H9 (cell line): ENCODE results near the gene ARFGEF2. TPM values are rescaled to one million over a fixed set of nuclear protein-coding genes. Genes with fewer than 3 reads are reported as not detected.

Experiments
- DNase-seq: peaks from one replicate; pipeline ENCODE4 v3.0.0-alpha.2; 2017
- H2AFZ ChIP-seq: one replicate; pipeline ENCODE4 v1.6.1; 2013; ENCODE audit warnings: mild to moderate bottlenecking, low read length, control low read depth, moderate library complexity
- H2AK5ac ChIP-seq: 2 replicates; pipeline ENCODE4 v1.6.1; 2013; ENCODE audit warnings: low read length, control low read depth, mixed read lengths; ENCODE audit not compliant: insufficient read length
- H2BK120ac ChIP-seq: one replicate; pipeline ENCODE4 v1.6.1; 2013; ENCODE audit warnings: low read depth, mild to moderate bottlenecking, low read length, control low read depth, inconsistent platforms; ENCODE audit not compliant: poor library complexity, severe bottlenecking
- H2BK12ac ChIP-seq: 2 replicates; pipeline ENCODE4 v1.6.1; 2013; ENCODE audit warnings: low read length, control low read depth, mixed read lengths, low read depth; ENCODE audit not compliant: insufficient read length
- H2BK15ac ChIP-seq: 2 replicates; pipeline ENCODE4 v1.6.1; 2013; ENCODE audit warnings: low read depth, low read length, control low read depth
- H2BK20ac ChIP-seq: one replicate; pipeline ENCODE4 v1.6.1; 2013; ENCODE audit warnings: low read depth, mild to moderate bottlenecking, low read length, control low read depth, inconsistent platforms; ENCODE audit not compliant: poor library complexity, severe bottlenecking
- H2BK5ac ChIP-seq: 2 replicates; pipeline ENCODE4 v1.6.1; 2013; ENCODE audit warnings: low read length, control low read depth, mixed read lengths; ENCODE audit not compliant: insufficient read length
- H3K14ac ChIP-seq: 2 replicates; pipeline ENCODE4 v1.6.1; 2013; ENCODE audit warnings: low read length, control low read depth; ENCODE audit not compliant: insufficient read depth
- H3K18ac ChIP-seq: 2 replicates; pipeline ENCODE4 v1.6.1; 2013; ENCODE audit warnings: low read depth, mild to moderate bottlenecking, mixed read lengths, low read length, control low read depth; ENCODE audit not compliant: insufficient read length
- H3K23ac ChIP-seq: 2 replicates; pipeline ENCODE4 v1.6.1; 2013; ENCODE audit warnings: low read length, control low read depth, mixed read lengths, low read depth; ENCODE audit not compliant: insufficient read length
- H3K23me2 ChIP-seq: 2 replicates; pipeline ENCODE4 v1.6.1; 2013; ENCODE audit warnings: low read depth, mild to moderate bottlenecking, mixed read lengths, low read length, control low read depth; ENCODE audit not compliant: insufficient read length, poor library complexity, severe bottlenecking
- H3K27ac ChIP-seq: 2 replicates; pipeline ENCODE4 v1.5.1; 2013; ENCODE audit warnings: low read length, control low read depth, mixed read lengths, low read depth; ENCODE audit not compliant: insufficient read length
- H3K27me3 ChIP-seq: 2 replicates; pipeline ENCODE4 v1.6.1; 2013; ENCODE audit warnings: low read length, control low read depth, inconsistent platforms; ENCODE audit not compliant: insufficient read depth
- H3K4ac ChIP-seq: 2 replicates; pipeline ENCODE4 v1.6.1; 2013; ENCODE audit warnings: low read depth, mild to moderate bottlenecking, control low read depth, inconsistent platforms, low read length, moderate library complexity
- H3K4me1 ChIP-seq: 2 replicates; pipeline ENCODE4 v1.6.1; 2013; ENCODE audit warnings: low read length, control low read depth, inconsistent platforms; ENCODE audit not compliant: insufficient read depth
- H3K4me2 ChIP-seq: 2 replicates; pipeline ENCODE4 v1.6.1; 2013; ENCODE audit warnings: low read length, control low read depth, mixed read lengths; ENCODE audit not compliant: insufficient read length, insufficient read depth
- H3K56ac ChIP-seq: 2 replicates; pipeline ENCODE4 v1.6.1; 2013; ENCODE audit warnings: low read depth, mild to moderate bottlenecking, mixed read lengths, low read length, control low read depth; ENCODE audit not compliant: insufficient read length
- H3K79me1 ChIP-seq: 2 replicates; pipeline ENCODE4 v1.6.1; 2013; ENCODE audit warnings: low read depth, mild to moderate bottlenecking, moderate library complexity, low read length, control low read depth, inconsistent platforms; ENCODE audit not compliant: insufficient read depth, poor library complexity, severe bottlenecking
- H3K79me2 ChIP-seq: 2 replicates; pipeline ENCODE4 v1.6.1; 2013; ENCODE audit warnings: low read length, control low read depth, inconsistent platforms; ENCODE audit not compliant: insufficient read depth
- H3K9ac ChIP-seq: 2 replicates; pipeline ENCODE4 v1.6.1; 2013; ENCODE audit warnings: low read length, control low read depth, mixed read lengths; ENCODE audit not compliant: insufficient read length; ENCODE audit errors: extremely low read depth
- H3K9me3 ChIP-seq: one replicate; pipeline ENCODE4 v1.6.1; 2013; ENCODE audit warnings: low read depth, low read length, inconsistent platforms; ENCODE audit not compliant: control insufficient read depth
- H3T11ph ChIP-seq: one replicate; pipeline ENCODE4 v1.6.1; 2013; ENCODE audit warnings: mild to moderate bottlenecking, low read length, control low read depth, inconsistent platforms
- H4K20me1 ChIP-seq: one replicate; pipeline ENCODE4 v1.6.1; 2013; ENCODE audit not compliant: control insufficient read depth, insufficient read length, insufficient read depth
- H4K5ac ChIP-seq: 2 replicates; pipeline ENCODE4 v1.6.1; 2013; ENCODE audit warnings: low read depth, mild to moderate bottlenecking, mixed read lengths, low read length, control low read depth; ENCODE audit not compliant: insufficient read length
- H4K8ac ChIP-seq: replicated peaks from 2 replicates; pipeline ENCODE4 v1.6.1; 2013; ENCODE audit warnings: low read length, control low read depth, mixed read lengths, low read depth; ENCODE audit not compliant: insufficient read length
- H4K91ac ChIP-seq: 2 replicates; pipeline ENCODE4 v1.6.1; 2013; ENCODE audit warnings: low read depth, mild to moderate bottlenecking, moderate library complexity, mixed read lengths, low read length, control low read depth; ENCODE audit not compliant: insufficient read length
- H3K27ac Mint-ChIP-seq, 3 experiments: 2 replicates in 2 of 3; 3 replicates in 1 of 3; pipeline ENCODE4 v1.8.0; 2020 to 2021; ENCODE audit warnings: mixed read lengths in 3 of 3, mild to moderate bottlenecking in 1 of 3, moderate library complexity in 1 of 3
- H3K27me3 Mint-ChIP-seq: 2 replicates; pipeline ENCODE4 v1.8.0; 2021; ENCODE audit warnings: low read depth, mild to moderate bottlenecking, moderate library complexity, mixed read lengths
- H3K36me3 Mint-ChIP-seq, 3 experiments: 2 replicates in 2 of 3; 3 replicates in 1 of 3; pipeline ENCODE4 v1.8.0; 2020 to 2021; ENCODE audit warnings: low read depth in 3 of 3, mixed read lengths in 3 of 3; ENCODE audit not compliant: insufficient read depth in 1 of 3
- H3K4me1 Mint-ChIP-seq, 2 experiments: 2 replicates each; pipeline ENCODE4 v1.8.0; 2020; ENCODE audit warnings: mixed read lengths in 2 of 2
- H3K4me3 Mint-ChIP-seq, 2 experiments: 2 replicates in 1 of 2; 3 replicates in 1 of 2; pipeline ENCODE4 v1.8.0; 2020 to 2021; ENCODE audit warnings: mild to moderate bottlenecking in 2 of 2, mixed read lengths in 2 of 2, moderate library complexity in 1 of 2
- H3K9me3 Mint-ChIP-seq, 2 experiments: 2 replicates in 1 of 2; 3 replicates in 1 of 2; pipeline ENCODE4 v1.8.0; 2020; ENCODE audit warnings: mild to moderate bottlenecking in 2 of 2, mixed read lengths in 2 of 2, moderate library complexity in 1 of 2
- CTCF ChIP-seq: fragments of 200-600 bp; sonication (generic); conservative IDR thresholded peaks from 3 replicates; pipeline ENCODE4 v1.8.0; 2021; ENCODE audit warnings: antibody characterized with exemption, mild to moderate bottlenecking
- WGBS: extraction: QIAGEN DNeasy Blood & Tissue Kit; methylation state at CpG from one replicate; pipeline ENCODE4 v1.1.7; 2013; ENCODE audit warnings: missing lambda C conversion rate, low lambda C conversion rate, mixed read lengths; ENCODE audit not compliant: insufficient read length; ENCODE audit errors: extremely low coverage; 5-methylcytosine and 5-hydroxymethylcytosine counted together
- total RNA-seq: library from RNA; stranded (reverse); gene quantifications from 2 replicates; pipeline ENCODE4 v1.2.1, GENCODE V29; 2021

ARFGEF2 gene
- total RNA-seq, 1 experiment from 2014 or later: 16.6 TPM

DNA sequence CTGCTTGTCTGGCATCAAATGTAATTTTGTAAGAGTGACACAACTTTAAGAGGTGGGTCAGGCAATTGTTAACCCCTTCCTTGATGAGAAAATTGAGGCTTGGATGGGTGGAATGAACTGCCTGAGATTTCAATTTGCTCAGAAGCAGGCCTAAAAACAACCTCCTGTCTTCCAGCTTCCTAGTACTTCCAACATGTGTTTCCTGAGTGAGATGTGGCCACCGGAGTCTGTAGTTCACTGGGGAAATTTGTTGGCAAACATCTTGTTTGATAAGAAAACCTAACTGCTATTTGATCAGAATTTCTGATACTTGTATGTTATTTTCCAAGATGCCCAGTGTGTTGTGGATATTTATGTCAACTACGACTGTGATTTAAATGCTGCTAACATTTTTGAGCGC lies 51.3 kb downstream of the ARFGEF2 start:
- Histone ChIP-seq H3K9ac (no peak overlapping the region), H3K4me1 (no peaks in the 10 kb centered on the region), H3K23me2 (no peaks in the 10 kb centered on the region), H3K79me1 (no peaks in the 10 kb centered on the region), H3K18ac (no peak overlapping the region), H3K27ac (no peak overlapping the region), H2BK5ac (no peak overlapping the region), H2AFZ (no peak overlapping the region), H3K56ac (no peak overlapping the region), H3K9me3 (no peaks in the 10 kb centered on the region), H2AK5ac (no peak overlapping the region), H4K8ac (no peak overlapping the region), H2BK15ac (no peak overlapping the region), H4K5ac (no peak overlapping the region), H4K20me1 (no peaks in the 10 kb centered on the region), H2BK12ac (no peak overlapping the region), H3K4ac (no peak overlapping the region), H2BK120ac (no peak overlapping the region), H3K79me2 (no peaks in the 10 kb centered on the region), H4K91ac (no peak overlapping the region), H3K14ac (no peak overlapping the region), H3K23ac (no peak overlapping the region), H2BK20ac (no peak overlapping the region), H3K27me3 (no peaks in the 10 kb centered on the region), H3K4me2 (no peak overlapping the region), H3T11ph (no peak overlapping the region)
- Mint-ChIP-seq H3K4me3 (no peak overlapping the region), H3K27ac (no peak overlapping the region), H3K4me1 (no peaks in the 10 kb centered on the region), H3K27me3 (no peaks in the 10 kb centered on the region), H3K9me3 (no peaks in the 10 kb centered on the region), H3K36me3 (peaks cover 38 to 66% (median 47%) of the 10 kb centered on the region in 3 experiments)
- no peak for TF ChIP-seq CTCF
- WGBS: no CpG with 5 or more reads among the region's 3 CpGs
- DNase-seq: no peak
